ENCODE results near the gene ARPC5. TPM values are rescaled to one million over a fixed set of nuclear protein-coding genes. Genes with fewer than 3 reads are reported as not detected.
"Not testable (repeated sequence)": the region's sequence is repeated elsewhere in the genome, so short reads cannot be mapped to it uniquely, and the experiment has no call there.

Gene ARPC5
- total RNA-seq, 1 experiment from 2014 or later, result 158 TPM

- ChIA-PET POLR2A (ENCODE audit: low non-redundant PET) (no interaction called here), CTCF (interaction anchor here (1.6 kb wide), 1 partner anchor 23 kb away, joined by 4 read pairs; no protein-coding TSS in a partner anchor)
- Histone ChIP-seq H3K9me3 (ENCODE audit: low read depth, low read length, poor library complexity, severe bottlenecking) (no peaks in the 10 kb centered on the region), H3K27ac (ENCODE audit: low read depth, low read length, poor library complexity, severe bottlenecking) (peak overlapping the region; percentile 88), H3K4me1 (ENCODE audit: insufficient read depth, low read length, poor library complexity, severe bottlenecking) (peaks cover 25% of the 10 kb centered on the region), H3K27me3 (replicated peaks; ENCODE audit: insufficient read depth, low read depth, low read length, poor library complexity) (no peaks in the 10 kb centered on the region), H3K36me3 (ENCODE audit: insufficient read depth, low read length, poor library complexity, severe bottlenecking) (peaks cover 47% of the 10 kb centered on the region), H3K4me3 (ENCODE audit: low read depth, low read length, poor library complexity, severe bottlenecking) (peak overlapping the region; percentile 76)
- intact Hi-C loops (cut with micrococcal nuclease; ENCODE audit: unreplicated experiment), result no loop called here
- BruUV-seq (replicated peaks), result no TSS peak
- DNase-seq (ENCODE audit: low spot score), result no peak
- TF ChIP-seq EZH2 (IDR thresholded peaks at IDR 0.05; ENCODE audit: borderline replicate concordance, low read depth, low read length, poor library complexity, severe bottlenecking) (no peak), CTCF (conservative IDR thresholded peaks at IDR 0.05; ENCODE audit: low read depth, low read length) (no peak)
Observed at GRCh38 chr1:183632114-183632513, 3.5 kb downstream of the ARPC5 start.

DNA sequence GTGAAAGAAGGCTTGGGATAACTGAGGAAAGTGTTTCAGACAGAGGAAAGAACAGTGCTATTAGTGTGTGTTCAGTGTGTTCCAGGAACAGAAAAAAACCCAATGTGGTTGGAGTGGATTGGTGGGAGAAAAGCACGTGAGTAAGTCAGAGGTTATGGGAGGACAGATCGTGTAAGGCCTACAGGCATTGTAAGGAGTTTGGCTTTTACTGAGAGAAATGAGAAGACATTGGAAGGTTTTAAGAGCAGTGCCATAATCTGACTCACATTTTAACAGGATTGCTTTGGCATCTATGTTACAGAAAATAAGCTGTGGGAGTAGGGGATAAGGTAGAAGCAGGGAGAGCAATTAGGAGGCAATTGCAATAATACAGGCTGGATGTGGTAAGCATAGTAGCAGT lies 4.8 kb downstream of the ARPC5 start:
- no TSS peak for BruUV-seq (replicated peaks)
- no peak overlapping the region for H3K4me3 ChIP-seq (ENCODE audit: low read depth, low read length, poor library complexity, severe bottlenecking)
- intact Hi-C loops (cut with micrococcal nuclease; ENCODE audit: unreplicated experiment), result no loop called here
- TF ChIP-seq CTCF (conservative IDR thresholded peaks at IDR 0.05; ENCODE audit: low read depth, low read length) (no peak), EZH2 (IDR thresholded peaks at IDR 0.05; ENCODE audit: borderline replicate concordance, low read depth, low read length, poor library complexity, severe bottlenecking) (no peak)
- ChIA-PET CTCF (no interaction called here), POLR2A (ENCODE audit: low non-redundant PET) (no interaction called here)
- no peaks in the 10 kb centered on the region for H3K27me3 ChIP-seq (replicated peaks; ENCODE audit: insufficient read depth, low read depth, low read length, poor library complexity)
- H3K9me3 ChIP-seq (ENCODE audit: low read depth, low read length, poor library complexity, severe bottlenecking), result no peaks in the 10 kb centered on the region
- peaks cover 20% of the 10 kb centered on the region for H3K4me1 ChIP-seq (ENCODE audit: insufficient read depth, low read length, poor library complexity, severe bottlenecking)
- peak overlapping the region; percentile 4 for H3K27ac ChIP-seq (ENCODE audit: low read depth, low read length, poor library complexity, severe bottlenecking)
- no peak for DNase-seq (ENCODE audit: low spot score)
- H3K36me3 ChIP-seq (ENCODE audit: insufficient read depth, low read length, poor library complexity, severe bottlenecking), result peaks cover 60% of the 10 kb centered on the region

GRCh38 chr1:183628537-183628936 lies 7.0 kb downstream of the ARPC5 start:
- Histone ChIP-seq H3K9me3 (ENCODE audit: low read depth, low read length, poor library complexity, severe bottlenecking) (no peaks in the 10 kb centered on the region), H3K4me3 (ENCODE audit: low read depth, low read length, poor library complexity, severe bottlenecking) (no peak overlapping the region), H3K4me1 (ENCODE audit: insufficient read depth, low read length, poor library complexity, severe bottlenecking) (peaks cover 20% of the 10 kb centered on the region), H3K27ac (ENCODE audit: low read depth, low read length, poor library complexity, severe bottlenecking) (peak overlapping the region; percentile 22), H3K36me3 (ENCODE audit: insufficient read depth, low read length, poor library complexity, severe bottlenecking) (peaks cover 63% of the 10 kb centered on the region), H3K27me3 (replicated peaks; ENCODE audit: insufficient read depth, low read depth, low read length, poor library complexity) (no peaks in the 10 kb centered on the region)
- intact Hi-C loops (cut with micrococcal nuclease; ENCODE audit: unreplicated experiment), result loop anchor here (5.0 to 10.0 kb wide), 2 partner anchors 344 to 666 kb away; no protein-coding TSS in a partner anchor
- no peak for DNase-seq (ENCODE audit: low spot score)
- TF ChIP-seq EZH2 (IDR thresholded peaks at IDR 0.05; ENCODE audit: borderline replicate concordance, low read depth, low read length, poor library complexity, severe bottlenecking), result no peak
- no peak for TF ChIP-seq CTCF (conservative IDR thresholded peaks at IDR 0.05; ENCODE audit: low read depth, low read length)
- ChIA-PET POLR2A (ENCODE audit: low non-redundant PET) (no interaction called here), CTCF (interaction anchor here (1.5 kb wide), 1 partner anchor 287 kb away, joined by 4 read pairs; no protein-coding TSS in a partner anchor)
- BruUV-seq (replicated peaks), result no TSS peak

DNA sequence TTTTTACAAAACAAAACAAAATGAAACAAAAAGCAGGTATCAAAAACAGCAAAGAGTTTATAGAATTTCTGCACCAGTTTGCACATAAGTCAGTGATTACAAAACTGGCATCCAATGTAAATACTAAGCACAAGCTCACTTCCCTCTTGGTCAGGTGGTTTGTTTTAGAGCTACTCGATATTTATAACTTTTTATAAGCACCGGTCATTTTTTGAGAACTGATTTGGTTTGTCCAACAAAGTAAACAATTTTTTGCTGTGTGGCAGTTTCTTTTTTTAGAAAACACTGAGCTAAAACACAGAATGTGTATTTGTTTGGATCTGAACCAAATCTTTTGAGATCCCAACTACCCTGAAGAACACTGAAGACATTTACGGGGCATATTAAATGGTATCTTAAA lies 9.3 kb downstream of the ARPC5 start:
- H3K9me3 ChIP-seq (ENCODE audit: low read depth, low read length, poor library complexity, severe bottlenecking); BruUV-seq (replicated peaks); DNase-seq (ENCODE audit: low spot score); H3K27ac ChIP-seq (ENCODE audit: low read depth, low read length, poor library complexity, severe bottlenecking); H3K4me3 ChIP-seq (ENCODE audit: low read depth, low read length, poor library complexity, severe bottlenecking); H3K27me3 ChIP-seq (replicated peaks; ENCODE audit: insufficient read depth, low read depth, low read length, poor library complexity); CTCF ChIA-PET: not testable (repeated sequence)
- intact Hi-C loops (cut with micrococcal nuclease; ENCODE audit: unreplicated experiment), result loop anchor here (5.0 to 10.0 kb wide), 2 partner anchors 341 to 664 kb away; no protein-coding TSS in a partner anchor
- Histone ChIP-seq H3K4me1 (ENCODE audit: insufficient read depth, low read length, poor library complexity, severe bottlenecking) (peaks cover 10% of the 10 kb centered on the region), H3K36me3 (ENCODE audit: insufficient read depth, low read length, poor library complexity, severe bottlenecking) (peaks cover 51% of the 10 kb centered on the region)
- POLR2A ChIA-PET (ENCODE audit: low non-redundant PET), result interaction anchor here (0.7 kb wide), 1 partner anchor 476 kb away, joined by 3 read pairs; no protein-coding TSS in a partner anchor

Data from A673 (cell line).